Left lobe of liver (tissue), 2 donors: ENCODE results near the gene MRRF. TPM values are rescaled to one million over a fixed set of nuclear protein-coding genes. Genes with fewer than 3 reads are reported as not detected.

Experiments used
- ATAC-seq: fragments of 200-7000 bp; cut with Tn5 transposase; one replicate; pipeline ENCODE4 v1.9.1; 2020; ENCODE audit warnings: mild to moderate bottlenecking, moderate library complexity
- DNase-seq: peaks from one replicate; pipeline ENCODE4 v3.0.0-alpha.2; 2020; ENCODE audit warnings: low spot score
- total RNA-seq: library from RNA; stranded (reverse); gene quantifications from one replicate; pipeline ENCODE4 v1.2.1, GENCODE V29; 2021
- donor health status: DM: no; HTN: no; CAD: no; lungs with moderate emphysema.
- donor health status: DM: no; HTN: yes; CAD: no.

MRRF gene
- total RNA-seq, 1 donor from 2014 or later = 16.3 TPM

DNA sequence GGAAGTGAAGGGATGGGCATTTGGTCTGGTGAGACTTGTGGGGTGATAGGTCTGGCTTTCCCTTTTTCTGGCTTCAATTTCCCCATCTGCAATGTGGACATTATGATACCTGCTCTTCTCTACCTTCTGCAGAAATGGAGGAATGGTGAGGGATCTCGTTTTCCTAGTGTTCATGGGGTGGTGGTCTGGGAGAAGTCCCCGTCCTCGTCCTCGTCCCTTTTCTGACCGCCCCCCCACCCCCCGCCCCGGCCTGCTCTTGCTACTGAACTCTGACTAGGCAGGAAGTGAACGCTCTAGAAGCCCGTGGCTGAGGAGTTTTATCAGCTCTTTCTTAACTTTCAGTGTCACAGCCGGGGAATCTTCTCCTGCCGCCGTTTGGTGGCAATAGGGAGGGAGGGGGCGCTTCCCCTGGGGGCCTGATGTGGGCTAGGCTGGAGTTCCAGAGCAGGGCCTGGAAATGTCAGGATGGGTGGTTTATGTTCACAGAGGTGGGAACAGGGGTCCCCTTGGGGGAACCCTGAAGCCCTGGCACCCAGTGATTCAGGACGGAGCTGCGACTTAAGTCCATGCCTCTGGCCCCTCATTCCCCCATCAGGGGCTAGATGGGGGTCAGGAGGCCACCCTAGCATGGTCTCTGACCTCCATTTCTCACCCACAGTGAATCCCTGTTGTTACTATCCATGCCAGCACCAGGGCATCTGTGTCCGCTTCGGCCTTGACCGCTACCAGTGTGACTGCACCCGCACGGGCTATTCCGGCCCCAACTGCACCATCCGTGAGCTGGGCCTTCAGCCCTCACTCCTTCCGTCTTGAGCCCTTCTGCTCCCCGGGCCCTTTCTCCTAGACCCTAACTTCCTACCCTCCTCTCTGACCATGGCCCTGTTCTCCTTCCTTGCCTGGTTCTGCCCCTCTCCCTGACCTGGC, 112.8 kb downstream of the MRRF start:
- DNase-seq (no peak), ATAC-seq (no peak)

DNA sequence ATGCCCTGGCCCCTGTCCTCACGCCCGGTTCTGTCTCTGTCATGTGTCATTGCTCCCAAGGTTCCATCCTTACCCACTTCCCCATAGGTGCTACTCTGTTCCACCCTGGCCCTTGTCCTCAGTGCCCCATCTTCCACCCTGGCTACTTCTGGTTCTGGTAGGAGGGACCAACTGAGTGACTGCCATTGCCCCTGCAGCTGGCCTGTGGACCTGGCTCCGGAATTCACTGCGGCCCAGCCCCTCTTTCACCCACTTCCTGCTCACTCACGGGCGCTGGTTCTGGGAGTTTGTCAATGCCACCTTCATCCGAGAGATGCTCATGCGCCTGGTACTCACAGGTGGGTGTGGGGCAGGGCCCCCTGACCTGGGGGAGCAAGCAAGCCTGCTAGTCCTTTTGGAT, 113.6 kb downstream of the MRRF start:
- DNase-seq (no peak), ATAC-seq (no peak)

DNA sequence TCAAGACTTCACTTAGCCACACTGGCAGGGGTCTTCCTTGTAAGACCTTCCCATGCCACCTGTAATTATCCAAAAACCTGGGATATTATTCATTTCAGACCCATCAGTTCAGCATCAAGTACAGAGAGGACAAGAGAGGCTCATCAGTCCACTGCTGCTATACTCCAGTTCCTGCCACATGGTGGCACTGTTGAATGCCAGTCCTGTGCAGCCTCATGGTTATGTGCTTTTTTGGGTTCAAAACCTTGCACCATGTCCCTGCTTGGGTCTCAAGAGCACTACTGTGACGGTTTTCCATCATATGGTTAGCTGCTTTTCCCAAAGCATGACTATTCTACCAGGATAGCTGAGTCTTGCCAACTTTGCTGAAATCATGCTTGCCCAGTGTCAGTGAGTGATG, 114.7 kb downstream of the MRRF start:
- DNase-seq = no peak
- no peak for ATAC-seq

DNA sequence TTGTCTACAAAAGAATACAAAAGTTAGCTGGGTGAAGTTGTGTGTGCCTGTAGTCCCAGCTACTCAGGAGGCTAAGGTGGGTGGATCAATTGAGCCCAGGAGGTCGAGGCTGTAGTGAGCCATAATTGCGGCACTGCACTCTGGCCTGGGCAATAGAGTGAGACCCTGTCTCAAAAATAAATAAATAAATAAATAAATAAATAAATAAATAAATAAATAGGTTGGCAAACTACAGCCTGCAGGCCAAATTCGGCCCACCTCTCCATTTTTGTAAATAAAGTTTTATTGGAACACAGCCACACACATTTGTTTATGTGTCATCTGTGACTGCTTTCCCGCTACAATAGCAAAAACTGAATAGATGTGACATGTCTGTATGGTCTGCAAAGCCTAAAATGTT, 115.6 kb downstream of the MRRF start:
- DNase-seq = no peak
- no peak for ATAC-seq

Other genes with a start within 250 kb of the MRRF start
- 2.8 TPM for gene TTLL11, start 171.6 kb upstream of the MRRF start, total RNA-seq
- 27.6 TPM for gene NDUFA8, start 105.1 kb upstream of the MRRF start, total RNA-seq
- gene MORN5, start 105.0 kb upstream of the MRRF start, total RNA-seq = not detected
- gene LHX6, start 35.9 kb upstream of the MRRF start, total RNA-seq = 0.20 TPM
- 7.5 TPM for gene RBM18, start within 50 bp of the MRRF start, total RNA-seq
- gene PTGS1, start 106.1 kb downstream of the MRRF start, total RNA-seq = 2.0 TPM
- gene OR1J1, start 213.0 kb downstream of the MRRF start, total RNA-seq = not detected
- not detected for gene OR1J2, start 245.9 kb downstream of the MRRF start, total RNA-seq